NCI-H1930 (cell line): Measurements from ENCODE around the gene SHISA8.
"Not testable (repeated sequence)": the region's sequence is repeated elsewhere in the genome, so short reads cannot be mapped to it uniquely, and the experiment has no call there.

Source experiments
- DNase-seq, 2 experiments: peaks; one replicate each; lab custom pipeline; 2025; lab: John Stamatoyannopoulos, UW

Gene SHISA8

DNA sequence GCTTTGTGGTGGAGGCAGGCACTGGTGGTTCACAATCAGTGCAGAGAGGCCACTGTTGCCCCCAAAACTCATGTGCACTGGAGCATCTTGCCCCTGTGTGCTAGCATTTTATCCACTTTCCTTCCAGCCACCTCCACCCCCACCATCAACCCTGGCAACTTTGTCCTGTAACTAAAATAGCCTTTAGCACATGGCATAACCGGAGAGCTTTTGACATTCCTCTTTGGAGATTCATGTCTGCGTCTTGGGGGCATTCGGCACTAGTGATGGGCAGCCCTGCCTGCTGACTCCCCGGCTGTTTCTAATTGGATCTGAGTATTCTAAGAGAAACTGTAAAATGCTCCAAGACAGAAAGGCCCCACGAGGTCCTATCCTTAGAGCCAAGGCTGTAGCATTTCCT is 15.8 kb downstream of the SHISA8 start:
- DNase-seq, result no peak

- no peak for DNase-seq
Observed at GRCh38 chr22:41898645-41899044, 16.2 kb downstream of the SHISA8 start.

GRCh38 chr22:41893591-41894375 is 21.1 kb downstream of the SHISA8 start:
- DNase-seq, result no peak

DNA sequence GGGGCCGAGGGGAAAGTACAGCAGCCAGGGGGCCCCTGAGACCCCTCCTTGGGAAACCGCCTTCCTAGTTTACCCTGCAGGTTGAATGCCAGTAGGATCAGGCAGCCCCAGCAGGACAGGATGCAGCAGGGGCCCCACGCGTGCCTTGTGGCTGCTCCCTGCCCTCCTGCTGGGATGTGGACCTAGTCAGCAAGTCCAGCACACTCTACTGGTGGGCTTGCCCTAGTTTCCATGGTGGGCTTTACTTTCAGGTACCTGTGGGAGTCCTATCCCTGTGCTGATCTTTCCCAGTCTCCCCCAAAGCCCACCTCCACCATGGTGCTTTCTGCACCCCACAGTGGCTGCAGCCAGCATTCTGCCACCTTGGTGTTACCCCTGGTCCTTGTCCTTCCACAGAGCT is 22.2 kb downstream of the SHISA8 start:
- no peak for DNase-seq

DNA sequence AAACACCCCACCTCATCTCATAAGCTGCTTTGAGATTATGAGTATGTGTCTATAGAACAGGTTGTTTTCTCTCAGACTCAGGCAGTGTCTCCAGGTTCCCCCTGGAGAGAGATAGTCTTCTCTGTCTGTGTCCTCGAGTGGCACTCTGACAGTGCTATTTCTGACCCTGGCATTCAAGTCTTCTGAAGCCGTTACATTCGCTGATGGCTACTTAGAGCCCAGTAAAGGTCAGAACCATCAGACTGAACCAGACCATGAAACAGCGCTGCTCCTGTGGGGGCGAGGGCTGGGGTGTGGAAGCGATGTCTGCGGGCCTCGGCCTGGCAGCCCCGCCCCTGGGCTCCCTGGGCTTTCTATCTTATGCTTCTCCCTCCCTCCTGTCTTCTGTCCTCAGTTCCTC is 23.5 kb downstream of the SHISA8 start:
- no peak for DNase-seq

DNA sequence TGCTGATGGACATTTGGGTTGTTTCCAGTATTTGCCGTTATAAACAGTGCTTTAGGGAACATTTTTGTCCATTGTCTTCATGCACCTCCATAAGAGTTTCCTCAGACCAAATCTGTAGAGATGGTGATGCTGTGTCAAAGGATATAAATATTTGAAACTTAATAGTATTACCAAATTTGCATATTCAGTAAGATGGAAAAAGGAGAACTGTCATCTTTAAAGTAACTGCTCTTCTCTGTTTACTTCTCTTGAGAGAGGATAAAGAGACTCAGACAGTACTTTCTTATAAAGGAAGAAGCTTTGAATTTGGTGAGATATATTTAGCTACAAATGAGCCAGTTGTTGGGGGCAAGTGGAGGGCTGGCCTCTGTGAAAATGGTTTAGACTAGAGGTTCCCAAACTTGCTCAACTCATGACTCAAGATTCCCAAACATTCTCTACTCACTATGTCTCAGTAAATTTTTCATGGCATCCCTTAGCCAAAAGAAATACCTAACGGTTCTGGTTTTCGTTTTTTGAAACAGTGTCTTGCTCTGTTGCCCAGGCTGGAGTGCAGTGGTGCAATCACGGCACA is 26.2 kb downstream of the SHISA8 start:
- DNase-seq, result no peak

GRCh38 chr22:41885516-41885915 is 29.4 kb downstream of the SHISA8 start:
- no peak for DNase-seq

DNA sequence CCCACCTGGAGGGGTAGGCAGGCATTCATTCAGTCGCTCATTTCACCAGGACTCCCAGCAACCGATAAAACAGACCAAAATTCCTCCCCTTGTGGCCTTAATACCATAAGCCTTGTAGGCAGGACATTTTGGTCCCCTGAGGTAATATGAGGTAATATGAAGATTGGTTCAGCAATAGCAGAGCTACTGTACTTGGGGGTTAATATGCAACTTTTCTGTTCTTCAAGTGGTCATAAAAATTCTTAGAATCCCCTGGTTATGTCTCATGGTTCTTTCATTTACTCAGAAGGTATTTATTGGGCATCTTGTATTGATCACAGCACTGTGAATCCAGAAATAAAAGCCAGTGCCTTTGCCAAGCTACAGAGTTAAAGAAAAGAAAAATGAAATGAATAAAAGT is 29.8 kb downstream of the SHISA8 start:
- no peak for DNase-seq

DNA sequence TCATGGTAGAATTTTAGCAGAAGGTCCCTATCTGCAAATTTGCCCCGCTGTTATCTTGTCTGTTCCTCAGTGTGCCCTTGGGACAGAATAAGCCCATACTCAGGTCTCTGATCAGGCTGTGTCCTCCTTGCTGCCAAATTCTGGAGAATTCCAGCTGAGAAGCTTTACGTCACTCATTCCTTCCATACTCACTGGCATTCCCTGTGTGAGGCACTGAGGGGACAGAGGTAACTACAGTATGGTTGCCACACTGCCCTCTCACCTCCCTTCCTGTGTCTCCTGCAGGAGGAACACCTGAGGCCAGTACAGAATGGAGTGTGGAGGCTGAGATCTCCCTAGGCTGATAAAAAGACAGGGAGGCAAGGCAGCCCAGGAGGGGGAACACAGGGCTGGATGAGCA is 31.5 kb downstream of the SHISA8 start:
- DNase-seq, result no peak

GRCh38 chr22:41880653-41881052 is 34.2 kb downstream of the SHISA8 start:
- no peak for DNase-seq

DNA sequence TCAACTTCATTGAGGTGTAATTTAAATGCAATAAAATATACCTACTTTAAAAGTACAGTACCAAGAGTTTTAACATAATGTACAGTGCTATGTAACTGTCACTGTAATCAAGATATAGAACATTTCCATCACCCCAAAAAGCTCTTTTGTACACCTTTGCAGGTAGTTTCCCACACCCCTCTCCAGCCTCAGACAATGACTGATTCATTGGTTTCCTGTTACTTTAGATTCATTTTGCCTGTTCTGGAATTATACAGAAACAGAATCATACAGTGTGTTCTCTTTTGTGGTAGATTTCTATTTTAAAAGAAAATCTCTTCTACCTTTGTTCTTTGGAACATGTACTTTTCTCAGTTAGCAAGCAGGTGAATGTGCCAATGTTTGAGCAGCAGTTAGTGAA is 38.2 kb downstream of the SHISA8 start:
- DNase-seq, result no peak

- no peak for DNase-seq
Observed at GRCh38 chr22:41876275-41876674, 38.6 kb downstream of the SHISA8 start.

- DNase-seq, result no peak
Observed at GRCh38 chr22:41875531-41876270, 39.2 kb downstream of the SHISA8 start.

GRCh38 chr22:41874090-41874489 is 40.8 kb downstream of the SHISA8 start:
- no peak for DNase-seq

DNA sequence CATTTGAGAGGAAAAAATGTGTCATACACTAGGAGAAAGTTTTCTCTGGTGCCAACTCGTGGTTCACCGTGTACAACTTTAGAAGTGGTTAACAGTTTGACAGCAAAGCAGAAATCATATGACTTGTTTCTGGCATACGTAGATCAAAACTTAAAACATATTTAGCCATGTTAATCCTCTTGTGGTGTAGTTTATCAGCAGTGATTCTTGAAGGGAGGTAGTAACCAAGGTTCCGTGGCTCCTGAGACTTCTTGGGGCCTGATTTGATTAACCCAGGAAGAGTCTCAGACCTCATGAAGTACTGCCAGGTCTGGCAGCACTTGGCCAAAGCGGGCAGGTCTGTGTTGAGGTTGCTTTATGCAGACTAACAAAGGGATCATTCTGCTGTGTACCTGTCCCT is 41.5 kb downstream of the SHISA8 start:
- DNase-seq, result no peak

- no peak for DNase-seq
Observed at GRCh38 chr22:41870786-41871185, 44.1 kb downstream of the SHISA8 start.

DNA sequence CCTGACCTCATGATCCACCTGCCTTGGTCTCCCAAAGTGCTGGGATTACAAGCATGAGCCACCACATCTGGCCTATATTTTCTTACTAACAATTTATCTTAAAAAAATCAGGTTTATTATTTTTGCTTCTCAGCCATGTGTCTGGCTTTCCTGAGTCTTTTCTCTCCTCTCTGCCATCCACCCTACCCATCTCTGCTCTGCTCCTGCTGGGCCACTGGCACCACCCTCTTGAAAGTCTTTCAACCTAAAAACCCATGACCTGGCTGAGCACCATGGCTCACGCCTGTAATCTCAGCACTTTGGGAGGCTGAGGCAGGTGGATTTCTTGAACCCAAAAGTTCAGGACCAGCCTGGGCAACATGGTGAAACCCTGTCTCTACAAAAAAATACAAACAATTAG is 44.8 kb downstream of the SHISA8 start:
- not testable (repeated sequence) for DNase-seq

DNA sequence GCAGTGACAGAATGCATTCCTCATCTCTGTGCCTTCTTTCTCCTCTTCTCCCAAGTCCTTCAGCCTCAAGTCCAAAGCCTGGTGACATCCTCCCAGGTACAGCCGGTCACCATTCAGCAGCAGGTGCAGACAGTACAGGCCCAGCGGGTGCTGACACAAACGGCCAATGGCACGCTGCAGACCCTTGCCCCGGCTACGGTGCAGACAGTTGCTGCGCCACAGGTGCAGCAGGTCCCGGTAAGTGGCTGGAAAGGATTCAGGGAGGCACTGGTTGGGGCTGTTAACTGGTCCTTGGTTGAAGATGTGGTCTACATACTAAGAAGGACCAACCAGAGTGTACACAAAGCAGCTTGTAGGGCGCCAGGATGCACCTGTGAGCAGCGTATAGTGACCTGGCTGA is 46.3 kb downstream of the SHISA8 start:
- DNase-seq, result no peak

GRCh38 chr22:41863472-41863871 is 51.4 kb downstream of the SHISA8 start:
- DNase-seq, result no peak

GRCh38 chr22:41862530-41863266 is 52.2 kb downstream of the SHISA8 start:
- DNase-seq, result no peak

DNA sequence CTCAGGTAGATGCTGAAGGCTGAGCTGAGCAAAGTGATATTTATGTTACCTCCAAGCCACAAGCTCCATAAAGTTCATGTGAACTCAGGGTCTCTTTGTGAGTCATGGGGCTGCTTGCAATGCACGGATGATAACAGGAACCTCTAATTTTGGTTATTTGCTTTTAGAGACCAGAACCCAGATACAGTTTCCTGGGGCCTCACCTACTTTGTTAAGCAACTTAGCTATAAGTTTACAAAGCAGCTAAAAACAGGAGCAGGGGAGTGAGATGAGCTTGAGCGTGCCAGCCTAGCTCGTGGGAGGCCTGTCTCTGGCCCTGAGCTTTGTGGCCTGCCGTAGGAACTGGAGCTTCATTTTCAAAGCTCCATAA is 52.7 kb downstream of the SHISA8 start:
- DNase-seq, result no peak
